Endodermal cell (in vitro differentiated cells): Measurements from ENCODE around the gene VSIG4. TPM values are rescaled to one million over a fixed set of nuclear protein-coding genes. Genes with fewer than 3 reads are reported as not detected.

Experiments
- DNase-seq: peaks from one replicate; pipeline ENCODE4 v3.0.0-alpha.2; 2017
- H3K27ac ChIP-seq: 2 replicates; pipeline ENCODE4 v1.5.1; 2013; ENCODE audit warnings: mild to moderate bottlenecking, low read depth, low read length, moderate library complexity
- H3K27me3 ChIP-seq: 2 replicates; pipeline ENCODE4 v1.6.1; 2013; ENCODE audit warnings: mild to moderate bottlenecking, low read length, moderate library complexity; ENCODE audit not compliant: insufficient read depth, control insufficient read depth, poor library complexity, severe bottlenecking
- H3K36me3 ChIP-seq: 2 replicates; pipeline ENCODE4 v1.7.0; 2013; ENCODE audit warnings: mild to moderate bottlenecking, low read length, moderate library complexity; ENCODE audit not compliant: control insufficient read depth, insufficient read depth
- H3K4me1 ChIP-seq: one replicate; pipeline ENCODE4 v1.7.0; 2013; ENCODE audit warnings: low read length; ENCODE audit not compliant: control insufficient read depth, insufficient read depth
- H3K4me3 ChIP-seq: 2 replicates; pipeline ENCODE4 v1.5.1; 2013; ENCODE audit warnings: mild to moderate bottlenecking, low read length, moderate library complexity
- H3K9ac ChIP-seq: 2 replicates; pipeline ENCODE4 v1.6.1; 2013; ENCODE audit warnings: mild to moderate bottlenecking, low read length, moderate library complexity; ENCODE audit not compliant: poor library complexity, severe bottlenecking; ENCODE audit errors: extremely low read depth
- H3K9me3 ChIP-seq: 2 replicates; pipeline ENCODE4 v1.6.1; 2013; ENCODE audit warnings: mild to moderate bottlenecking, low read length, moderate library complexity; ENCODE audit not compliant: control insufficient read depth
- H3K27ac Mint-ChIP-seq: 2 replicates; pipeline ENCODE4 v1.8.0; 2020; ENCODE audit warnings: mixed read lengths
- H3K27me3 Mint-ChIP-seq: 2 replicates; pipeline ENCODE4 v1.8.0; 2021; ENCODE audit warnings: mild to moderate bottlenecking, mixed read lengths; ENCODE audit not compliant: insufficient read depth
- H3K36me3 Mint-ChIP-seq: 2 replicates; pipeline ENCODE4 v1.8.0; 2020; ENCODE audit warnings: low read depth, mixed read lengths
- H3K4me1 Mint-ChIP-seq: 2 replicates; pipeline ENCODE4 v1.8.0; 2020; ENCODE audit warnings: mixed read lengths
- H3K4me3 Mint-ChIP-seq: 2 replicates; pipeline ENCODE4 v1.8.0; 2020; ENCODE audit warnings: mild to moderate bottlenecking, moderate library complexity, mixed read lengths
- H3K9me3 Mint-ChIP-seq: 2 replicates; pipeline ENCODE4 v1.8.0; 2020; ENCODE audit warnings: mild to moderate bottlenecking, mixed read lengths
- CTCF ChIP-seq: fragments of 200-600 bp; sonication (generic); conservative IDR thresholded peaks from 2 replicates; pipeline ENCODE4 v1.5.0; 2021; ENCODE audit warnings: antibody characterized with exemption, mild to moderate bottlenecking
- WGBS, 2 experiments: methylation state at CpG; one replicate each; pipeline versions ENCODE4 v1.1.5 to v1.1.7; 2013; ENCODE audit warnings: missing lambda C conversion rate in 2 of 2, mixed read lengths in 1 of 2; ENCODE audit not compliant: insufficient coverage in 1 of 2, insufficient read length in 1 of 2; 5-methylcytosine and 5-hydroxymethylcytosine counted together
- total RNA-seq, 2 donors: library from RNA; stranded (reverse); fragmentation: NEBNext Ultra II Directional in 1 of 2; extraction: Animal tissue kit (Norgen Biotek cat#: 25700) in 1 of 2; gene quantifications; 2 replicates in 1 of 2; 3 replicates in 1 of 2; pipeline ENCODE4 v1.2.1, GENCODE V29; 2021

Gene VSIG4
- total RNA-seq, 2 donors from 2014 or later = not detected

DNA sequence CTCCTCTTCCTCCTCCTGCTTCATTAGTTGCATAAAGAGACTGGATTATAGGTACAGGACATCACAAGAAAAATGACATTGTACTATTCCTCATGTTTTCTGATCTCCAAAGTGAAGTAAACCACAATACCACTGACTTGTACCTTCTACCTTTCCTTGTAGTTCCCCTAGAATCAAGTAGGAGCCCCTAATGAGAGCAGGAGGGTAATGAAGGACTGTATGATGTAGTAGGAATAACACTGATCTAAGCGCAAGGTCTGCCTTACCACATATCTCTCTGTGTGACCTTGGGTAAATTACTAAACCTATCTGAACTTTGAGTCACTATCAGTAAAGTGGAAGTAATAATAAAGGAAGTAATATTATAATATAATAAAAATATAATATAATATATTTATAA lies 3.6 kb downstream of the VSIG4 start:
- H3K27me3 Mint-ChIP-seq = no peaks in the 10 kb centered on the region
- no peaks in the 10 kb centered on the region for H3K4me1 ChIP-seq
- DNase-seq = no peak
- no peaks in the 10 kb centered on the region for H3K36me3 ChIP-seq
- H3K4me3 Mint-ChIP-seq = no peak overlapping the region
- TF ChIP-seq CTCF = no peak
- peaks cover 28% of the 10 kb centered on the region for H3K9me3 Mint-ChIP-seq
- no peak overlapping the region for H3K4me3 ChIP-seq
- H3K27ac ChIP-seq = no peak overlapping the region
- WGBS, 2 experiments = 100% methylated on average over 1 of the region's 1 CpG; no CpG with 5 or more reads in 1 of the 2 experiments
- H3K4me1 Mint-ChIP-seq = no peaks in the 10 kb centered on the region
- H3K9me3 ChIP-seq = no peaks in the 10 kb centered on the region
- no peaks in the 10 kb centered on the region for H3K27me3 ChIP-seq
- no peaks in the 10 kb centered on the region for H3K36me3 Mint-ChIP-seq
- no peak overlapping the region for H3K27ac Mint-ChIP-seq
- H3K9ac ChIP-seq = no peak overlapping the region

- Mint-ChIP-seq H3K9me3 (peaks cover 23% of the 10 kb centered on the region), H3K27me3 (no peaks in the 10 kb centered on the region), H3K36me3 (no peaks in the 10 kb centered on the region), H3K4me1 (no peaks in the 10 kb centered on the region), H3K4me3 (no peak overlapping the region), H3K27ac (no peak overlapping the region)
- Histone ChIP-seq H3K9me3 (no peaks in the 10 kb centered on the region), H3K9ac (no peak overlapping the region), H3K36me3 (no peaks in the 10 kb centered on the region), H3K4me3 (no peak overlapping the region), H3K27me3 (no peaks in the 10 kb centered on the region), H3K4me1 (no peaks in the 10 kb centered on the region), H3K27ac (no peak overlapping the region)
- no peak for TF ChIP-seq CTCF
- no peak for DNase-seq
Observed at GRCh38 chrX:66035667-66036066, 4.2 kb downstream of the VSIG4 start.

DNA sequence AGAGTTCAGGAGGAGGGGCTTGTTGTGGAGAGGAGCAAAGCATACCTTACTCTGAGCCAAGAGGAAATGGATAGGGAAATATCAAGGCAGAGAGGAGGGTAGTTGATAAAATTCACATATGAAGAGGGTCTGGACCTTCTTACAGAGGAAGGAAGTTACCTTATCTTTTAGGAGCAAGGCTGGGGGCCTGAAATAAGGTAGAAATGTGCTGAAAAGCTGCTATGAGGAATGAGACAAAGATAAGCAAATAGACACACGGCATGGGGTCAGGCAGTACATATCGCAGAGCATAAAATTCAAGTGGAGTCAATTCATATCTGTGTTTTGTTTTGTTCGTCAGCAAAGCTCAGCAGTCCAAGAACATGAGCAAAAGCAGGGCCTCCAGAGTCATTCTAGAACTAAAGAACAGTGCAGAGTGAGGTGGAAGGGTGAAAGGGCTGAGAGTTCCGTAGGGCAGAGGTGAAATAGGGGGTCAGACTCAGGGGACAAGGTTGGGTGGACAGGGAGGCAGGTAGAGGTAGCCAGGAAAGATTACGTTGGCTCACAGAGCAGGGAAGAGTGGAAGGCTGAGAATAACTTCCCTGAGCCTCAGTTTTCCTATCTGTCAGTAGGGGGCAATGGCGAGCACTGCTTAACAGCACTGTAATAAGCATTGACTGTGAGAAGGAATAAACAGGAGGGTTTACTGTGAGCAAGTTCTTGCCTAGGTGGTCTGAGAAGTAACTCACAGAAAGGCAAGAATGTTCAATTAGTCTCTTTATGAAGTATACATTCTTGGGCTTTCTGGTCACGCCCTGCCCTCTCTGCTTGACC lies 9.2 kb downstream of the VSIG4 start:
- 50 to 59% methylated on average over 1 to 7 of the region's 7 CpGs for WGBS, 2 experiments
- Mint-ChIP-seq H3K36me3 (no peaks in the 10 kb centered on the region), H3K4me3 (no peak overlapping the region), H3K27ac (no peak overlapping the region), H3K9me3 (peaks cover 23% of the 10 kb centered on the region), H3K4me1 (no peaks in the 10 kb centered on the region), H3K27me3 (no peaks in the 10 kb centered on the region)
- TF ChIP-seq CTCF = peak; percentile 77
- Histone ChIP-seq H3K9me3 (no peaks in the 10 kb centered on the region), H3K4me1 (no peaks in the 10 kb centered on the region), H3K4me3 (no peak overlapping the region), H3K27ac (no peak overlapping the region), H3K9ac (no peak overlapping the region), H3K36me3 (no peaks in the 10 kb centered on the region), H3K27me3 (no peaks in the 10 kb centered on the region)
- peak; percentile 58 for DNase-seq
